ENCODE results near the gene ANKRD24.
A peak's percentile ranks its signal among the peaks of the same experiment; 100 is the strongest.

The ANKRD24 gene

DNA sequence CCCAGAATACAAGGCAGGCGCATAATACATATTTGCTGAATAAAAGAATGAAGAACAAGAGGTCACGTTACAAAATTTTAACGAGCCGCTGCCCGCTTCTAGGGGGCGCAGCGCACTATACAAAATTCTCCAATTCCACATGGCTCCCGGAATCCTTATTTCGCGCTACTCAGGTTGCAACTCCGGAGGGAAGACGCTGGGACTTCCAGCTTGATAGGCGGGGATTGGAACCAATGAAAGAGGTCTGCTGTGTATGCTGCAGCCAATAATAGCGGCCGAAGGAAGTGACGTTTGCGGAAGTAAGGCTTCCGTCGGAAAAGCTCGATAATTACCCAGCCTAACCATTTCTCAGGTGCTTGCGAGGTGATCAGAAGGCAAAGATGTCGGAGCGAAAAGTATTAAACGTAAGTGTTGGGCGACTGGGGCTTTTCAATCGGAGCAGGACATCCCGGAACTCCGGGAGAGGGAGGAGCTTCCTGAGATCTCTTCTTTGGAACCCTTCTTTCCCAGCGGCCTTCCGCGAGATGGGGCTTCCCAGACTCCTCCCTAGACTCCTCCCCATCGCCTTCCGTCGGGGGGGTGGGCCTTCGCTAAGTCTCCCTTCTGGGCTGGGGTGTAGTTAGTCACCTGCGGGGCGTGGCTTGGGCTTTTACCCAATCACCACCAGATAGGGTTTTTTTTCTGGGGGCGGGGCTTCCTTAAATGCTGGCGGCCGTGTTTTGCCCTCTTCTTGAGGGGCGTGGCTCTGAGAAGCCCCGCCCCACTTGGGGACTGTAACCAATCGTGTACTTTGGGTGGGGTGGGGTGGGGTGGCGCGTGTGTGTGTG lies 64.5 kb downstream of the ANKRD24 start, which contains the start of gene YJU2:
YJU2 (plus strand) TSS at position 314 of the 827 bp plus-strand sequence; CDS start at position 381, 67 bp downstream.
- DNase-seq (ENCODE audit: low read depth, low spot score): peak; percentile 94
- Histone ChIP-seq H3K4me1 (ENCODE audit: control insufficient read depth, insufficient read depth, low read length) (0 out of 2 replicates have a peak, but pooled peaks cover 2% of the 10 kb centered on the region), H3K36me3 (ENCODE audit: control insufficient read depth, insufficient read depth, low read length) (peaks cover 14% of the 10 kb centered on the region), H3K9me3 (ENCODE audit: control insufficient read depth, insufficient read depth, low read length) (no peaks in the 10 kb centered on the region), H3K27me3 (ENCODE audit: control insufficient read depth, insufficient read depth, low read length) (no peaks in the 10 kb centered on the region), H3K27ac (ENCODE audit: low read length) (no peak within 1 kb of the TSS), H3K4me3 (ENCODE audit: low read length) (peak within 1 kb of the TSS; percentile 91; the same call in 1 of the 2 replicates)
- WGBS (ENCODE audit: insufficient coverage, insufficient read length): no CpG with 5 or more reads among the region's 45 CpGs

DNA sequence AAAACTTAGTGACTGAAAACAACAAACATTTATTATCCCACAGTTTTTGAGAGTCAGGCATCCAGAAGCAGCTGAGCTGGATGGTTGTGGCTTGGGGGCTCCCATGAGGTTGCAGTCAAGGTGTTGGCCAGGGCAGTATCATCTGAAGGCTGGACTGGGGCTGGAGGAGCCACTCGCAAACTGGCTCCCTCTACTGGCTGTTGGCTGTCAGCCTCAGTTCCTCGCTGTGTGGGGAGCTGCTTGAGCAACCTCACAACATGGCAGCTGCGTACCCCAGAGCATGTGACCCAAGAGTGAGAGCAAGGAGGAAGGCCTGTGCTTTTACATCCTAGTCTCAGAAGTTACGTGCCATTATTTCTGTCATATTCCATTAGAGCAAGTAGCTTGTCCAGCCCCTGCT lies 74.1 kb downstream of the ANKRD24 start:
- no peaks in the 10 kb centered on the region for H3K27me3 ChIP-seq (ENCODE audit: control insufficient read depth, insufficient read depth, low read length)
- no peaks in the 10 kb centered on the region for H3K4me1 ChIP-seq (ENCODE audit: control insufficient read depth, insufficient read depth, low read length)
- no peak overlapping the region for H3K4me3 ChIP-seq (ENCODE audit: low read length)
- no peaks in the 10 kb centered on the region for H3K9me3 ChIP-seq (ENCODE audit: control insufficient read depth, insufficient read depth, low read length)
- peaks cover 23% of the 10 kb centered on the region for H3K36me3 ChIP-seq (ENCODE audit: control insufficient read depth, insufficient read depth, low read length)
- DNase-seq (ENCODE audit: low read depth, low spot score): no peak
- no peak overlapping the region for H3K27ac ChIP-seq (ENCODE audit: low read length)
- WGBS (ENCODE audit: insufficient coverage, insufficient read length): no CpG with 5 or more reads among the region's 4 CpGs

DNA sequence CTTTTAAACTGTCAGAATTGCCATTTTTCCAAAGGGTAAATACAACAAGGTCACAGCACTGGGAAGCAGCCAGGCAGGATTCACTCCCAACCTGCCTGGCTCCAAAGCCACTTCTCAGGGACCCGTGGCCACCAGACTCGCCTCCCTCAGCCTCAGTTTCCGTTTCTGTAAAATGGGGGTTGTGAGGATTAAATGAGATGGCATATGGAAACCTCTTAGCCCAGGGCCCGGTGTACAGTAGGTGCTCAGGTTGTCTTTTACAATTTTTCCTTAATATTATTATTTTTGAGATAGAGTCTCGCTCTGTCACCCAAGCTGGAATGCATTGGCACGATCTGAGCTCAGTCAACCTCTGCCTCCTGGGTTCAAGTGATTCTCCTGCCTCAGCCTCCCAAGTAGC lies 74.5 kb downstream of the ANKRD24 start:
- Histone ChIP-seq H3K4me1 (ENCODE audit: control insufficient read depth, insufficient read depth, low read length) (no peaks in the 10 kb centered on the region), H3K4me3 (ENCODE audit: low read length) (no peak overlapping the region), H3K27ac (ENCODE audit: low read length) (no peak overlapping the region), H3K27me3 (ENCODE audit: control insufficient read depth, insufficient read depth, low read length) (no peaks in the 10 kb centered on the region), H3K9me3 (ENCODE audit: control insufficient read depth, insufficient read depth, low read length) (no peaks in the 10 kb centered on the region), H3K36me3 (ENCODE audit: control insufficient read depth, insufficient read depth, low read length) (peaks cover 23% of the 10 kb centered on the region)
- DNase-seq (ENCODE audit: low read depth, low spot score): no peak
- WGBS (ENCODE audit: insufficient coverage, insufficient read length): no CpG with 5 or more reads among the region's 6 CpGs

DNA sequence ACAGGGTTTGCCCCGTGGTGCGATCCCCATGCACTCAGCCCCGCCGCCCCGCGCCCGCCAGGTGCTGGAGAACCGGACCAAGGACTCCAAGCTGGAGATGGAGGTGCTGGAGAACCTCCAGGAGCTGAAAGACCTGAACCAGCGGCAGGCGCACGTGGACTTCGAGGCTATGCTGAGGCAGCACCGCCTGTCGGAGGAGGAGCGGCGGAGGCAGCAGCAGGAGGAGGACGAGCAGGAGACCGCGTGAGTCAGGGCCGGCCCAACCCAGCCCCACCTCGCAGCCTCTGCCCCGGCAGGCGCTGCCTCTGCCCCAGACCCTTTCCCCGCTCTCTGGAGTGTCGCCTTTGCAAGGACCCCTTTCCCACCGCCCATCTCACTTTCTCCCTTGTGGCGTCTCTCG lies 75.7 kb downstream of the ANKRD24 start:
- no peak for DNase-seq (ENCODE audit: low read depth, low spot score)
- Histone ChIP-seq H3K4me1 (ENCODE audit: control insufficient read depth, insufficient read depth, low read length) (no peaks in the 10 kb centered on the region), H3K27ac (ENCODE audit: low read length) (no peak overlapping the region), H3K4me3 (ENCODE audit: low read length) (no peak overlapping the region), H3K27me3 (ENCODE audit: control insufficient read depth, insufficient read depth, low read length) (no peaks in the 10 kb centered on the region), H3K36me3 (ENCODE audit: control insufficient read depth, insufficient read depth, low read length) (peaks cover 23% of the 10 kb centered on the region), H3K9me3 (ENCODE audit: control insufficient read depth, insufficient read depth, low read length) (no peaks in the 10 kb centered on the region)
- WGBS (ENCODE audit: insufficient coverage, insufficient read length): no CpG with 5 or more reads among the region's 28 CpGs

DNA sequence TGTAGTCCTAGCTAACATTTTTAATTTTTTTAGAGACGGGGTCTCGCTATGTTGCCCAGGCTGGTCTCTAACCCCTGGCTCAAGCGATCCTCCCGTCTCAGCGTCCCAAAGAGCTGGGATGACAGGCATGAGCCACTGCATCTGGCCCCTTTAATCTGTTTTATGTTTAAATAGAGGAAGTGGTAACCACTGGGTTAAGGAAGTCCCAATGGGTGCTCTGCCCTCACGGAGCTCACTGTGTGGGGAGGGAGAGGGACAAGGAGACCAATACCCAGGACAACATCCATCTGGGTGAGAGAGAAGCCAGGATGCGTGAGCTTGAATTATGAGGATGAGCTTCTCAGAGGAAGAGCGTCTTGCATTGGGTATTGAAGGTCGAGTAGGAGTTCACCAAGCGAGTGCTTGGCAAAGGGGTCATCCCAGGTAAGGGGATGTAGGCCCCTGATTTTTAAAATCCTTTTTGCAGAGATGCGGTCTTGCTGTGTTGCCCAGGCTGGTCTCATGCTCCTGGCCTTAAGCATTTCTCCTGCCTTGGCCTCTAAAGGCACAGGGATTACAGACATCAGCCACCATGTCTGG lies 78.2 kb downstream of the ANKRD24 start:
- Histone ChIP-seq H3K4me3 (ENCODE audit: low read length) (no peak overlapping the region), H3K9me3 (ENCODE audit: control insufficient read depth, insufficient read depth, low read length) (no peaks in the 10 kb centered on the region), H3K27me3 (ENCODE audit: control insufficient read depth, insufficient read depth, low read length) (no peaks in the 10 kb centered on the region), H3K4me1 (ENCODE audit: control insufficient read depth, insufficient read depth, low read length) (no peaks in the 10 kb centered on the region), H3K36me3 (ENCODE audit: control insufficient read depth, insufficient read depth, low read length) (peaks cover 19% of the 10 kb centered on the region), H3K27ac (ENCODE audit: low read length) (no peak overlapping the region)
- DNase-seq (ENCODE audit: low read depth, low spot score): no peak
- no CpG with 5 or more reads among the region's 11 CpGs for WGBS (ENCODE audit: insufficient coverage, insufficient read length)

DNA sequence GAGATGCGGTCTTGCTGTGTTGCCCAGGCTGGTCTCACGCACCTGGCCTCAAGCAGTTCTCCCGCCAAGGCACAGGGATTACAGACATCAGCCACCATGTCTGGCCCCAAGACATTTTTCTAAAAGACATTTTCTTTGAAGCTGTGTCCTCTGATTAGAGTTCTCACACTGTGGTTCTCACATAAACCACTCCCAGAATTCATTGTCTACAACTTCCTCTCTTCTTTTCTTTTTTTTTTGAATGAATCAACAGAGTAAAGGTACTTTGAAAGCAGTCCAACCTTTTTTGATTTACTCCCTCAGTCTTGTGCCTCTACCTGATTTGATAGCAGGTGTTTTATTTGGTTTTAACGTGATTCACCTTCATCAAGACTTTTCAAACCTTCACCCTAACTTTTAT lies 82.3 kb downstream of the ANKRD24 start:
- Histone ChIP-seq H3K4me1 (ENCODE audit: control insufficient read depth, insufficient read depth, low read length) (no peaks in the 10 kb centered on the region; the same call in 1 of the 2 replicates), H3K4me3 (ENCODE audit: low read length) (no peak overlapping the region), H3K27me3 (ENCODE audit: control insufficient read depth, insufficient read depth, low read length) (no peaks in the 10 kb centered on the region), H3K27ac (ENCODE audit: low read length) (no peak overlapping the region), H3K36me3 (ENCODE audit: control insufficient read depth, insufficient read depth, low read length) (peaks cover 16% of the 10 kb centered on the region), H3K9me3 (ENCODE audit: control insufficient read depth, insufficient read depth, low read length) (no peaks in the 10 kb centered on the region)
- DNase-seq (ENCODE audit: low read depth, low spot score): no peak
- no CpG with 5 or more reads among the region's 4 CpGs for WGBS (ENCODE audit: insufficient coverage, insufficient read length)

DNA sequence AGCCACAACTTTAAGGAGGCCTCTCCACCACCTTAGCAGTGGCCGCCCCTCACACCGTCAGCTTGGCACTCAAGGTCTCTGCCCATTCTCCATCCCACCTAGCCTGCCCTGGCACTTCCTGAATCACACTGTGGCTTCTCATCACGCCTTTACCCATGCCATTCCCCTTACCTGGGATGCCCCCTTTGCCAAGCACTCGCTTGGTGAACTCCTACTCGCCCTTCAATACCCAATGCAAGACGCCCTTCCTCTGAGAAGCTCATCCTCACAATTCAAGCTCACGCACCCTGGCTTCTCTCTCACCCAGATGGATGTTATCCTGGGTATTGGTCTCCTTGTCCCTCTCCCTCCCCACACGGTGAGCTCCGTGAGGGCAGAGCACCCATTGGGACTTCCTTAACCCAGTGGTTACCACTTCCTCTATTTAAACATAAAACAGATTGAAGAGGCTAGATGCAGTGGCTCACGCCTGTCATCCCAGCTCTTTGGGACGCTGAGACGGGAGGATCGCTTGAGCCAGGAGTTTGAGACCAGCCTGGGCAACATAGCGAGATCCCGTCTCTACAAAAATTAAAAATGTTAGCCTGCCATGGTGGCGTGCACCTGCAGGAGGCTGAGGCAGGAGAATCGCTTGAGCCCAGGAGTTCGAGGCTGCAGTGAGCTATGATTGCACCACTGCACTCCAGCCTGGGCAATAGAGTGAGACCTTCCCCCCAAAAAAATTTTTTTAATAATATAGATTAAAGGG lies 83.9 kb downstream of the ANKRD24 start:
- Histone ChIP-seq H3K27ac (ENCODE audit: low read length) (no peak overlapping the region), H3K4me3 (ENCODE audit: low read length) (no peak overlapping the region), H3K36me3 (ENCODE audit: control insufficient read depth, insufficient read depth, low read length) (peaks cover 14% of the 10 kb centered on the region), H3K4me1 (ENCODE audit: control insufficient read depth, insufficient read depth, low read length) (no peaks in the 10 kb centered on the region; the same call in 1 of the 2 replicates), H3K9me3 (ENCODE audit: control insufficient read depth, insufficient read depth, low read length) (no peaks in the 10 kb centered on the region), H3K27me3 (ENCODE audit: control insufficient read depth, insufficient read depth, low read length) (no peaks in the 10 kb centered on the region)
- DNase-seq (ENCODE audit: low read depth, low spot score): no peak
- no CpG with 5 or more reads among the region's 18 CpGs for WGBS (ENCODE audit: insufficient coverage, insufficient read length)

DNA sequence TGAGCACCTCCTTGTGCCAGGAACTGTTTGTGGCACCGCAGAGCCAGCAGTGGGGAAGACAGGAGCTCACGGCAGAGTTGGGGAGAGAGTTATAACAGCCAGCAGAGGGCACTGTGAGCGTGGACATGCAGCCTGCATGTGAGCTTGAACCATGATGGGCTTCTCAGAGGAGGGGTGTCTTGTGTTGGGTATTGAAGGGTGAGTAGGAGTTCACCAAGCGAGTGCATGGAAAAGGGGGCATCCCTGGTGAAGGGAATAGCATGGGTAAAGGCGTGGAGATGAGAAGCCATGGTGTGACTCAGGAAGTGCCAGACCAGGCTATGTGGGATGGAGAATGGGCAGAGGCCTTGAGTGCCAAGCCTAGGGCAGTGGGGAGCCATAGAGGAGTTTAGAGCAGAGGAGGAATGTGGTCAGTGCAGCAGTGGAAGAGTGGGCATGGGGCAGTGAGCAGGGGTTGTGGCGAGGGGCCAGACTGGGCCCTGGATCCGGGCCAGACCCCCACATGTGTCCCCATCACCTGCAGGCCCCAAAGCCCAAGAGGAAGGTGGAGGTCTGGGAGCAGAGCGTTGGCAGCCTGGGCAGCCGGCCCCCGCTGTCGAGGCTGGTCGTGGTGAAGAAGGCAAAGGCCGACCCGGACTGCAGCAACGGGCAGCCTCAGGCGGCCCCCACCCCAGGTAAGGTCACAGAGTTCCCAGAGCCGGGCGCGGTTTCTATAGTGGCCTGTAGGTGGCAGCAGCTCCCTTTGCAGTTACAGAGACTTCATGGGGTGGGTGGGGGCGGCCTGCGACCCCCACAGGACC lies 84.8 kb downstream of the ANKRD24 start:
- H3K27me3 ChIP-seq (ENCODE audit: control insufficient read depth, insufficient read depth, low read length): no peaks in the 10 kb centered on the region
- DNase-seq (ENCODE audit: low read depth, low spot score): peak; percentile 88
- no peak overlapping the region for H3K27ac ChIP-seq (ENCODE audit: low read length)
- no CpG with 5 or more reads among the region's 21 CpGs for WGBS (ENCODE audit: insufficient coverage, insufficient read length)
- H3K36me3 ChIP-seq (ENCODE audit: control insufficient read depth, insufficient read depth, low read length): peaks cover 14% of the 10 kb centered on the region
- H3K4me1 ChIP-seq (ENCODE audit: control insufficient read depth, insufficient read depth, low read length): no peaks in the 10 kb centered on the region; the same call in 1 of the 2 replicates
- no peak overlapping the region for H3K4me3 ChIP-seq (ENCODE audit: low read length)
- H3K9me3 ChIP-seq (ENCODE audit: control insufficient read depth, insufficient read depth, low read length): no peaks in the 10 kb centered on the region

DNA sequence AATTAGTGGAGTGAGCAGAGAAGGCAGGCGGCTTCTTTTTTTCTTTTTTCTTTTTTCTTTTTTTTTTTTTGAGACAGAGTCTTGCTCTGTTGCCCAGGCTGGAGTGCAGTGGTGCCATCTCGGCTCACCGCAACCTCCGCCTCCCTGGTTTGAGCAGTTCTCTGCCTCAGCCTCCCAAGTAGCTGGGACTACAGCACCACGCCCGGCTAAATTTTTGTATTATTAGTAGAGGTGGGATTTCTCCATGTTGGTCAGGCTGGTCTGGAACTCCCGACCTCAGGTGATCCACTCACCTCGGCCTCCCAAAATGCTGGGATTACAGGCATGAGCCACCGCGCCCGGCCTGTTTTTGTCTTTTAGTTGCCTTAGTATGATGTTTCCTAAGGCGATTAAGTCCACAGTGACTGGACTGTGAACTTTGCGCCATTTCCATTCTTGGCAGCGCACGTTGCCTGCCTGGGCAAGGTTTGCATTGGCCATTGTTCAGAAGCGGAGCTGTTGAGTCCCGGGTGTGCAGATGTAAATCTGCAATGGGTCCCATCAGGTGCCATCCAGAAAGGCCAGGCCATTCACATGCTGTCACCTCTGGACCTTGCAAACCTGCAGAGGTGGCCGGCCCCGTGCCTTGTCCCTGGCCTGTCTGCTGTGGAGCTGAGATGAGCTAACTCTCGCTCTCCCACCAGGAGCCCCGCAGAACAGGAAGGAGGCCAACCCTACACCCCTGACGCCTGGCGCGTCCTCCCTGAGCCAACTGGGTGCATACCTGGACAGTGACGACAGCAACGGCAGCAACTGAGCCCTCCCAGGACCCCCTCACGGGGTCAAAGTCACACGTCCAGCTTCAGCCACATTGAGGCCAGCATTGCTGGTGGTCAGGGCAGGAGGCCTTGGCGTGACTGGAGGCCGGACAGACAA lies 85.7 kb downstream of the ANKRD24 start:
- no CpG with 5 or more reads among the region's 30 CpGs for WGBS (ENCODE audit: insufficient coverage, insufficient read length)
- Histone ChIP-seq H3K4me3 (ENCODE audit: low read length) (no peak overlapping the region), H3K4me1 (ENCODE audit: control insufficient read depth, insufficient read depth, low read length) (no peaks in the 10 kb centered on the region; the same call in 1 of the 2 replicates), H3K27me3 (ENCODE audit: control insufficient read depth, insufficient read depth, low read length) (no peaks in the 10 kb centered on the region), H3K27ac (ENCODE audit: low read length) (no peak overlapping the region), H3K9me3 (ENCODE audit: control insufficient read depth, insufficient read depth, low read length) (no peaks in the 10 kb centered on the region), H3K36me3 (ENCODE audit: control insufficient read depth, insufficient read depth, low read length) (peaks cover 12% of the 10 kb centered on the region)
- DNase-seq (ENCODE audit: low read depth, low spot score): no peak
